ENCODE results near the gene GABRR1.
A peak's percentile ranks its signal among the peaks of the same experiment; 100 is the strongest.
"Not testable (repeated sequence)": the region's sequence is repeated elsewhere in the genome, so short reads cannot be mapped to it uniquely, and the experiment has no call there.

Gene GABRR1

GRCh38 chr6:89160331-89161092 is 56.6 kb downstream of the GABRR1 start:
- no peak for DNase-seq (ENCODE audit: low read depth)

- no peak for DNase-seq (ENCODE audit: low read depth)
Observed at GRCh38 chr6:89154131-89154530, 63.0 kb downstream of the GABRR1 start.

- no peak for DNase-seq (ENCODE audit: low read depth)
Observed at GRCh38 chr6:89148016-89148750, 69.0 kb downstream of the GABRR1 start.

- no peak for DNase-seq (ENCODE audit: low read depth)
Observed at GRCh38 chr6:89146718-89147700, 70.1 kb downstream of the GABRR1 start.

- DNase-seq (ENCODE audit: low read depth), result peak; percentile 32
Observed at GRCh38 chr6:89145956-89146717, 71.0 kb downstream of the GABRR1 start, which contains the start of gene PM20D2. TSS of gene PM20D2 (plus strand) at chr6:89146055. CDS start at chr6:89146145, 90 bp downstream.

- peak; percentile 5 for DNase-seq (ENCODE audit: low read depth)
Observed at GRCh38 chr6:89145091-89145955, 71.8 kb downstream of the GABRR1 start.

GRCh38 chr6:89144354-89144906 is 72.7 kb downstream of the GABRR1 start:
- DNase-seq (ENCODE audit: low read depth), result no peak

GRCh38 chr6:89140347-89141156 is 76.6 kb downstream of the GABRR1 start:
- DNase-seq (ENCODE audit: low read depth), result no peak

GRCh38 chr6:89139509-89140346 is 77.4 kb downstream of the GABRR1 start:
- no peak for DNase-seq (ENCODE audit: low read depth)

- DNase-seq (ENCODE audit: low read depth), result no peak
Observed at GRCh38 chr6:89138173-89138572, 79.0 kb downstream of the GABRR1 start.

GRCh38 chr6:89134723-89135122 is 82.4 kb downstream of the GABRR1 start:
- no peak for DNase-seq (ENCODE audit: low read depth)

GRCh38 chr6:89133981-89134380 is 83.2 kb downstream of the GABRR1 start:
- DNase-seq (ENCODE audit: low read depth), result no peak

- DNase-seq (ENCODE audit: low read depth), result no peak
Observed at GRCh38 chr6:89132057-89132456, 85.1 kb downstream of the GABRR1 start.

- no peak for DNase-seq (ENCODE audit: low read depth)
Observed at GRCh38 chr6:89131599-89131998, 85.6 kb downstream of the GABRR1 start.

GRCh38 chr6:89128256-89128671 is 88.9 kb downstream of the GABRR1 start:
- DNase-seq (ENCODE audit: low read depth), result not testable (repeated sequence)

Measured in T follicular helper cell (primary cell).